Activated T-helper 9 cell treated with anti-CD3 and anti-CD28 coated beads, Interleukin-2, amount 50 U/mL, for 16 hours (primary cell): ENCODE data around the gene TUBA3E.
"Not testable (repeated sequence)": the region's sequence is repeated elsewhere in the genome, so short reads cannot be mapped to it uniquely, and the experiment has no call there.

Source experiments
- DNase-seq: peaks from one replicate; pipeline ENCODE4 v3.0.0-alpha.2; 2020; ENCODE audit warnings: low read depth

Gene TUBA3E

DNA sequence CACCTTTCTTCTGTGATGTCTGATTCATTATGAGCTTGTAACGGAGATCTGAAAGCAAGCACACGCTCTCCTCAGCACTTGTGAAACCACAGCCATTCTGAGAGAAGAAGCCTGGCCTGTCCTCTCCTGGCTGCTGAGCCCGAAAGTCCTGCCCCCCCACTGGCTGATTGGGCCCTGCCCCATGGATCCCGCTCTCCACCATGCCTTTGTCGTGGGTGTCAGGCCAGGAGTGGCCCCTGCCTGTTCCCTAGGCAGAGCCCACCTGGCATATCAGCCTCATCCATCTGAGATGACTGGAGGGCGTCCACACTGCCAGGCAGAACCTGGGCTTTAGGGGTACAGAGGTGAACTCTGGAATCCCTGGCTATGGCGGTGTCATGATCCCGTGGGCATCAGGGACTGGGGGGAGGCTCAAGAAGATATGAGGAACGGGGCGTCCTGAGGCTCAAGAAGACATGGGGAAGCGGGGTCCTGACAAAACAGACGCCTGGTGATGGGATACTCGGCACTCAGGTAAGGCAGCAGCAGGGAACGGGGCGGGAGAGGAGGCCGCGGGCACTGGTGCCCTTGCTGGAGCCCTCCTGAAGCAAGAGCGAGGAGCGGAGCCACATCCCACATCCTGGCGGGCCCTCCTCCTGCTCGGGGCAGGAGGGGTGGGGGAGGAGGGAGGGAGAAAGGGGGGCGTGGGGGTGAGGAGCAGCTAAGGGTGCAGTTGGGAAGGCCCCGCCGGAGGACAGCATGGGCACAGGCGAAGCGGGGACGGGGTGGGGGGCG, 54.8 kb downstream of the TUBA3E start:
- not testable (repeated sequence) for DNase-seq

DNA sequence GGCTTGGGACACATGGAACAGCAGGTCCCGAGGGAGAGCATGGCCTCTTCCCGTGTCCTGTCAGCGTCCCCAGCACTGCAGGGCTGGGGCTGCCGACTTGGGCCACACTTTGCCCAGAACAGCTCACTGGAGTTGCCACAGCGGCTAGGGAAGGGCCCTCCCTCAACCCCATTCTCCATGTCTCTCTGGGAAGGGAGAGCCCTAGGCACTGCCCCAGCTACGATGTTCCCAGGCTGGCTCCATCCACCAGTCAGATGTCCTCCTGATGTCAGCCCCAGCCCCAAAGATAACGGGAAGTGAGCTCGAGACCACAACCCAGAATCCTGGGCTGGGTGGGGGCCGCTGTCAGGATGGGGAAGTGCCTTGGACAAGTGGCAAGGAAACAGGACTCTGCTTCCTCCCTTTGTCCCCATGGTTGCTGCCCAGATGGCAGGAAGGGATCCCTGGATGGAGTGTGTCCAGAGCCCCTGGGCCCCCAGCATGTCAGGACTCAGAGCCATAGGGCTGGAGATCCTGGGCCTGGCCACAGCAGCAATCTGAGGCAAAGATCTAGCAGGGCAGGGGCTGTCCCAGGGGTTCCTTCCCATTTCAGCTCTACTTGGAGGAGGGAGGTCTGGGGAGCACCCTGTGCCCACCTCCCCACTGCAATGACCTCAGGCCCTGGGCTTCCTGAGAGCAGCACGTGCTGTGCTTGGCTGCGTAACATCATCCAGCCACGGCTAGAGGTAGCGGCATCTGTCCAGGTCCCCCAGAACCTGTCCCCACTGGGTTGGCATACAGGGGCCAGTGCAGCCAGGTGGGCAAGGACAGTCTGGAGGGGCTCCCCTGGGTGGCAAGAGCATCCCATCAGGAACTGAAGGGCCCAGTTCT, 55.6 kb downstream of the TUBA3E start:
- not testable (repeated sequence) for DNase-seq
